HepG2 (cell line): ENCODE results near the gene MC1R. TPM values are rescaled to one million over a fixed set of nuclear protein-coding genes. Genes with fewer than 3 reads are reported as not detected.

Experiments used
- BRF2 ChIP-seq: sonication (generic); formaldehyde crosslinking; IDR thresholded peaks from 2 replicates; pipeline ENCODE4 v1.8.1; 2022; ENCODE audit warnings: mild to moderate bottlenecking, missing genetic modification reagents
- CERS6 ChIP-seq: sonication (generic); formaldehyde crosslinking; IDR thresholded peaks from 2 replicates; pipeline ENCODE4 v1.5.0; 2020; ENCODE audit warnings: missing genetic modification reagents
- ELF3 ChIP-seq: IDR thresholded peaks from 2 replicates; pipeline ENCODE4 v1.6.1; 2016; ENCODE audit warnings: missing genetic modification reagents, missing compliant biosample characterization
- ELF4 ChIP-seq: sonication (generic); formaldehyde crosslinking; IDR thresholded peaks from 2 replicates; pipeline ENCODE4 v1.5.0; 2020; ENCODE audit warnings: missing genetic modification reagents, mild to moderate bottlenecking, moderate library complexity, borderline replicate concordance
- PCBP2 ChIP-seq: fragments of 200-400 bp; formaldehyde crosslinking; optimal IDR thresholded peaks from 2 replicates; pipeline ENCODE3; 2018; ENCODE audit warnings: low read length, low read depth; ENCODE audit not compliant: poor library complexity, severe bottlenecking
- RARA ChIP-seq: IDR thresholded peaks from 2 replicates; pipeline ENCODE4 v1.6.1; 2016; ENCODE audit warnings: missing genetic modification reagents, missing compliant biosample characterization
- YEATS4 ChIP-seq: sonication (generic); formaldehyde crosslinking; IDR thresholded peaks from 2 replicates; pipeline ENCODE4 v1.4.0; 2020; ENCODE audit warnings: missing genetic modification reagents, borderline replicate concordance
- ZC3H4 ChIP-seq: sonication (generic); formaldehyde crosslinking; IDR thresholded peaks from 2 replicates; pipeline ENCODE4 v1.4.0; 2020; ENCODE audit warnings: missing genetic modification reagents, borderline replicate concordance
- ZNF207 ChIP-seq: fragments of 450-650 bp; IDR thresholded peaks from 2 replicates; pipeline ENCODE4 v1.6.1; 2016; ENCODE audit warnings: antibody characterized with exemption, borderline replicate concordance
- ZNF646 ChIP-seq: sonication (generic); formaldehyde crosslinking; IDR thresholded peaks from 2 replicates; pipeline ENCODE4 v1.9.0; 2021; ENCODE audit warnings: mild to moderate bottlenecking, missing genetic modification reagents
- ZNF768 ChIP-seq: sonication (generic); formaldehyde crosslinking; IDR thresholded peaks from 2 replicates; pipeline ENCODE4 v1.4.0; 2020; ENCODE audit warnings: missing genetic modification reagents
- ZNF784 ChIP-seq: sonication (generic); formaldehyde crosslinking; IDR thresholded peaks from 2 replicates; pipeline ENCODE4 v1.5.1; 2020; ENCODE audit warnings: missing genetic modification reagents, mild to moderate bottlenecking, borderline replicate concordance
- ZNF790 ChIP-seq: sonication (generic); formaldehyde crosslinking; IDR thresholded peaks from 2 replicates; pipeline ENCODE4 v1.8.0; 2022; ENCODE audit warnings: missing genetic modification reagents, mild to moderate bottlenecking, borderline replicate concordance
- ZNF841 ChIP-seq: sonication (generic); formaldehyde crosslinking; IDR thresholded peaks from 2 replicates; pipeline ENCODE4 v1.8.1; 2023; ENCODE audit warnings: missing genetic modification reagents, borderline replicate concordance
- polyA plus RNA-seq, 8 experiments: library from polyadenylated mRNA; depleted of rRNA in 3 of 8; stranded (reverse) in 7 of 8; unstranded in 1 of 8; fragments of >200 nt; fragmentation: Illumina TruSeq in 4 of 8; extraction: Trizol in 4 of 8; gene quantifications; 2 replicates each; pipeline versions ENCODE4 v1.2.1 to v1.2.3, GENCODE V29; 2011 to 2016; ENCODE audit warnings: low read depth in 4 of 8, missing spikeins in 1 of 8, mixed read lengths in 1 of 8; ENCODE audit not compliant: insufficient read depth in 1 of 8
- total RNA-seq, 5 experiments: library from RNA; depleted of rRNA; stranded (reverse); fragments of >200 nt; fragmentation: Illumina TruSeq; extraction: Trizol; gene quantifications; 2 replicates each; pipeline ENCODE4 v1.2.3, GENCODE V29; 2016; ENCODE audit warnings: low read depth in 1 of 5
- TF ChIP-seq, protein P1 (sequence below): fragments of 450-650 bp; IDR thresholded peaks from 2 replicates; pipeline ENCODE4 v1.6.1; 2016
- TF ChIP-seq, protein P2 (sequence below): sonication (generic); formaldehyde crosslinking; IDR thresholded peaks from 2 replicates; pipeline ENCODE4 v1.9.0; 2021; ENCODE audit warnings: missing genetic modification reagents, mild to moderate bottlenecking, borderline replicate concordance

MC1R gene
- total and polyA plus RNA-seq, 2 of the 13 experiments (the other 11 are each of a cell fraction or from before 2014, with no cell fraction given): 9.1 to 14.8 TPM

DNA sequence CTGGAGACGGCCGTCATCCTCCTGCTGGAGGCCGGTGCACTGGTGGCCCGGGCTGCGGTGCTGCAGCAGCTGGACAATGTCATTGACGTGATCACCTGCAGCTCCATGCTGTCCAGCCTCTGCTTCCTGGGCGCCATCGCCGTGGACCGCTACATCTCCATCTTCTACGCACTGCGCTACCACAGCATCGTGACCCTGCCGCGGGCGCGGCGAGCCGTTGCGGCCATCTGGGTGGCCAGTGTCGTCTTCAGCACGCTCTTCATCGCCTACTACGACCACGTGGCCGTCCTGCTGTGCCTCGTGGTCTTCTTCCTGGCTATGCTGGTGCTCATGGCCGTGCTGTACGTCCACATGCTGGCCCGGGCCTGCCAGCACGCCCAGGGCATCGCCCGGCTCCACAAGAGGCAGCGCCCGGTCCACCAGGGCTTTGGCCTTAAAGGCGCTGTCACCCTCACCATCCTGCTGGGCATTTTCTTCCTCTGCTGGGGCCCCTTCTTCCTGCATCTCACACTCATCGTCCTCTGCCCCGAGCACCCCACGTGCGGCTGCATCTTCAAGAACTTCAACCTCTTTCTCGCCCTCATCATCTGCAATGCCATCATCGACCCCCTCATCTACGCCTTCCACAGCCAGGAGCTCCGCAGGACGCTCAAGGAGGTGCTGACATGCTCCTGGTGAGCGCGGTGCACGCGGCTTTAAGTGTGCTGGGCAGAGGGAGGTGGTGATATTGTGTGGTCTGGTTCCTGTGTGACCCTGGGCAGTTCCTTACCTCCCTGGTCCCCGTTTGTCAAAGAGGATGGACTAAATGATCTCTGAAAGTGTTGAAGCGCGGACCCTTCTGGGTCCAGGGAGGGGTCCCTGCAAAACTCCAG is 1.1 kb downstream of the MC1R start (continued):
- TF ChIP-seq CERS6: no peak
- TF ChIP-seq ZNF768: no peak; the same call in 1 of the 2 replicates
- no peak for TF ChIP-seq ZNF784 (CRISPR knock-in tag)
- TF ChIP-seq ZNF841: no peak
- no peak for TF ChIP-seq YEATS4 (CRISPR knock-in tag)
- no peak for TF ChIP-seq BRF2
- no peak for TF ChIP-seq ZNF207
- TF ChIP-seq ZNF790 (CRISPR knock-in tag): no peak
- no peak for TF ChIP-seq ELF3 (CRISPR knock-in tag)
- TF ChIP-seq ELF4 (CRISPR knock-in tag): no peak
- TF ChIP-seq, protein P1, sequence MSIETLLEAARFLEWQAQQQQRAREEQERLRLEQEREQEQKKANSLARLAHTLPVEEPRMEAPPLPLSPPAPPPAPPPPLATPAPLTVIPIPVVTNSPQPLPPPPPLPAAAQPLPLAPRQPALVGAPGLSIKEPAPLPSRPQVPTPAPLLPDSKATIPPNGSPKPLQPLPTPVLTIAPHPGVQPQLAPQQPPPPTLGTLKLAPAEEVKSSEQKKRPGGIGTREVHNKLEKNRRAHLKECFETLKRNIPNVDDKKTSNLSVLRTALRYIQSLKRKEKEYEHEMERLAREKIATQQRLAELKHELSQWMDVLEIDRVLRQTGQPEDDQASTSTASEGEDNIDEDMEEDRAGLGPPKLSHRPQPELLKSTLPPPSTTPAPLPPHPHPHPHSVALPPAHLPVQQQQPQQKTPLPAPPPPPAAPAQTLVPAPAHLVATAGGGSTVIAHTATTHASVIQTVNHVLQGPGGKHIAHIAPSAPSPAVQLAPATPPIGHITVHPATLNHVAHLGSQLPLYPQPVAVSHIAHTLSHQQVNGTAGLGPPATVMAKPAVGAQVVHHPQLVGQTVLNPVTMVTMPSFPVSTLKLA: peak; percentile 80
- no peak for TF ChIP-seq RARA
- no peak for TF ChIP-seq ZNF646 (CRISPR knock-in tag)
- TF ChIP-seq, protein P2, sequence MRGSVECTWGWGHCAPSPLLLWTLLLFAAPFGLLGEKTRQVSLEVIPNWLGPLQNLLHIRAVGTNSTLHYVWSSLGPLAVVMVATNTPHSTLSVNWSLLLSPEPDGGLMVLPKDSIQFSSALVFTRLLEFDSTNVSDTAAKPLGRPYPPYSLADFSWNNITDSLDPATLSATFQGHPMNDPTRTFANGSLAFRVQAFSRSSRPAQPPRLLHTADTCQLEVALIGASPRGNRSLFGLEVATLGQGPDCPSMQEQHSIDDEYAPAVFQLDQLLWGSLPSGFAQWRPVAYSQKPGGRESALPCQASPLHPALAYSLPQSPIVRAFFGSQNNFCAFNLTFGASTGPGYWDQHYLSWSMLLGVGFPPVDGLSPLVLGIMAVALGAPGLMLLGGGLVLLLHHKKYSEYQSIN: no peak
- TF ChIP-seq PCBP2: no peak
- TF ChIP-seq ZC3H4: no peak
